Measurements from ENCODE around the gene KIF3A. TPM values are rescaled to one million over a fixed set of nuclear protein-coding genes. Genes with fewer than 3 reads are reported as not detected.

KIF3A gene
- total RNA-seq, 1 donor from 2014 or later = 15.5 TPM

- no peak for DNase-seq (ENCODE audit: low spot score)
These were observed 74.2 kb downstream of the KIF3A start for GRCh38 chr5:132662925-132663770.

- DNase-seq (ENCODE audit: low spot score) = no peak
These were observed 75.3 kb downstream of the KIF3A start for GRCh38 chr5:132662004-132662401.

- no peak for DNase-seq (ENCODE audit: low spot score)
These were observed 75.9 kb downstream of the KIF3A start for GRCh38 chr5:132661231-132662003.

GRCh38 chr5:132659598-132660493, 77.5 kb downstream of the KIF3A start:
- DNase-seq (ENCODE audit: low spot score) = no peak

- no peak for DNase-seq (ENCODE audit: low spot score)
These were observed 78.7 kb downstream of the KIF3A start for GRCh38 chr5:132658381-132659302.

- DNase-seq (ENCODE audit: low spot score) = no peak
These were observed 79.5 kb downstream of the KIF3A start, which contains the start of gene IL13 for GRCh38 chr5:132657676-132658380. IL13 (plus strand) TSS chr5:132658173; CDS start chr5:132658187, 14 bp downstream.

GRCh38 chr5:132656774-132657355, 80.5 kb downstream of the KIF3A start:
- no peak for DNase-seq (ENCODE audit: low spot score)

GRCh38 chr5:132655821-132656773, 81.2 kb downstream of the KIF3A start:
- DNase-seq (ENCODE audit: low spot score) = no peak

- no peak for DNase-seq (ENCODE audit: low spot score)
These were observed 83.6 kb downstream of the KIF3A start for GRCh38 chr5:132653716-132654115.

- DNase-seq (ENCODE audit: low spot score) = no peak
These were observed 85.4 kb downstream of the KIF3A start for GRCh38 chr5:132651838-132652469.

- DNase-seq (ENCODE audit: low spot score) = no peak
These were observed 89.0 kb downstream of the KIF3A start for GRCh38 chr5:132648355-132648754.

- DNase-seq (ENCODE audit: low spot score) = no peak
These were observed 89.9 kb downstream of the KIF3A start for GRCh38 chr5:132647473-132647872.

GRCh38 chr5:132646583-132647266, 90.6 kb downstream of the KIF3A start:
- no peak for DNase-seq (ENCODE audit: low spot score)

GRCh38 chr5:132644177-132644576, 93.2 kb downstream of the KIF3A start:
- no peak for DNase-seq (ENCODE audit: low spot score)

Measured in mucosa of gallbladder (tissue), 1 donor.